B cell (primary cell): Measurements from ENCODE around the gene SWAP70. TPM values are rescaled to one million over a fixed set of nuclear protein-coding genes. Genes with fewer than 3 reads are reported as not detected.

Experiments used
- ATAC-seq: fragments of 200-7000 bp; cut with Tn5 transposase; one replicate; pipeline ENCODE4 v1.10.0; 2021; ENCODE audit warnings: low read depth, mild to moderate bottlenecking, moderate number of reproducible peaks, moderate library complexity
- CTCF ChIA-PET: fragments of 350-600 bp; sonication (Branson Sonifier 250); formaldehyde crosslinking; loops from one replicate; lab custom pipeline; 2021; ENCODE audit warnings: antibody characterized with exemption, inconsistent platforms; lab: Charles Lee
- POLR2A ChIA-PET: fragments of 350-600 bp; sonication (Branson Sonifier 250); formaldehyde crosslinking; loops from one replicate; lab custom pipeline; 2021; ENCODE audit warnings: antibody characterized with exemption; lab: Charles Lee
- DNase-seq: peaks from one replicate; pipeline ENCODE4 v3.0.0; 2013
- H2AFZ ChIP-seq: 2 replicates; pipeline ENCODE4 v1.6.1; 2012; ENCODE audit warnings: mild to moderate bottlenecking, low read depth, low read length; ENCODE audit not compliant: insufficient read depth, poor library complexity, severe bottlenecking
- H3K27ac ChIP-seq, 2 donors: 1 replicate in 1 of 2; 2 replicates in 1 of 2; pipeline ENCODE4 v1.5.1; 2012 to 2013; ENCODE audit warnings: low read length in 2 of 2, mild to moderate bottlenecking in 2 of 2, moderate library complexity in 1 of 2
- H3K27me3 ChIP-seq, 4 experiments: fragments of 200-600 bp in 1 of 4; sonication (generic) in 1 of 4; replicated peaks in 1 of 4; 1 replicate in 2 of 4; 2 replicates in 2 of 4; pipeline versions ENCODE4 v1.6.1 to v1.7.0; 2013 to 2016; ENCODE audit warnings: low read length in 3 of 4, mild to moderate bottlenecking in 2 of 4, mixed read lengths in 1 of 4, moderate library complexity in 1 of 4; ENCODE audit not compliant: insufficient read depth in 4 of 4, control insufficient read depth in 3 of 4; ENCODE audit errors: control extremely low read depth in 1 of 4
- H3K36me3 ChIP-seq, 2 experiments: replicated peaks in 1 of 2; 1 replicate in 1 of 2; 2 replicates in 1 of 2; pipeline versions ENCODE4 v1.6.1 to v1.7.1; 2013; ENCODE audit warnings: low read length in 1 of 2; ENCODE audit not compliant: insufficient read depth in 2 of 2, control insufficient read depth in 1 of 2; ENCODE audit errors: control extremely low read depth in 1 of 2, extremely low read depth in 1 of 2
- H3K4me1 ChIP-seq, 2 donors: fragments of 200-600 bp in 1 of 2; sonication (generic) in 1 of 2; 1 replicate in 1 of 2; 2 replicates in 1 of 2; pipeline versions ENCODE4 v1.5.1 to v1.6.1; 2013 to 2017; ENCODE audit warnings: low read length in 2 of 2; ENCODE audit not compliant: control insufficient read depth in 2 of 2, insufficient read depth in 2 of 2
- H3K4me2 ChIP-seq: replicated peaks from 2 replicates; pipeline ENCODE3; 2012; ENCODE audit warnings: mild to moderate bottlenecking, low read depth, low read length; ENCODE audit not compliant: poor library complexity, severe bottlenecking
- H3K4me3 ChIP-seq, 5 experiments: fragments of 200-600 bp in 1 of 5; sonication (generic) in 1 of 5; 1 replicate in 3 of 5; 2 replicates in 2 of 5; pipeline versions ENCODE4 v1.5.1 to v1.7.0; 2011 to 2016; ENCODE audit warnings: low read length in 4 of 5, mild to moderate bottlenecking in 4 of 5, low read depth in 2 of 5, control low read depth in 1 of 5, moderate library complexity in 1 of 5; ENCODE audit not compliant: insufficient read depth in 1 of 5; ENCODE audit errors: control extremely low read depth in 1 of 5, extremely low read depth in 1 of 5
- H3K79me2 ChIP-seq: fragments of 200-600 bp; sonication (generic); one replicate; pipeline ENCODE4 v1.6.0; 2016; ENCODE audit warnings: low read length; ENCODE audit not compliant: control insufficient read depth, insufficient read depth
- H3K9ac ChIP-seq: fragments of 200-600 bp; sonication (generic); 2 replicates; pipeline ENCODE4 v1.6.1; 2017; ENCODE audit warnings: mild to moderate bottlenecking, low read length, moderate library complexity
- H3K9me3 ChIP-seq, 3 donors: one replicate each; pipeline versions ENCODE4 v1.6.1 to v1.7.1; 2013; ENCODE audit warnings: low read length in 2 of 3; ENCODE audit not compliant: control insufficient read depth in 2 of 3, insufficient read depth in 1 of 3; ENCODE audit errors: control extremely low read depth in 1 of 3
- H4K20me1 ChIP-seq: 2 replicates; pipeline ENCODE4 v1.6.0; 2012; ENCODE audit warnings: mild to moderate bottlenecking, low read length; ENCODE audit not compliant: insufficient read depth, control insufficient read depth, poor library complexity, severe bottlenecking
- H3K27ac Mint-ChIP-seq: one replicate; pipeline ENCODE4 v1.8.0; 2021; ENCODE audit warnings: mixed read lengths
- H3K27me3 Mint-ChIP-seq: one replicate; pipeline ENCODE4 v1.8.0; 2021; ENCODE audit warnings: mixed read lengths
- H3K4me1 Mint-ChIP-seq: one replicate; pipeline ENCODE4 v1.8.0; 2021; ENCODE audit warnings: mixed read lengths
- H3K4me3 Mint-ChIP-seq: one replicate; pipeline ENCODE4 v1.8.0; 2021; ENCODE audit warnings: mixed read lengths
- H3K9me3 Mint-ChIP-seq: one replicate; pipeline ENCODE4 v1.8.0; 2022; ENCODE audit warnings: mixed read lengths; ENCODE audit not compliant: insufficient read depth
- CTCF ChIP-seq: fragments of 200-600 bp; IDR thresholded peaks from one replicate; pipeline ENCODE4 v1.8.0; 2022; ENCODE audit warnings: antibody characterized with exemption, mild to moderate bottlenecking
- EZH2 ChIP-seq: IDR thresholded peaks from 2 replicates; pipeline ENCODE4 v1.6.1; 2012; ENCODE audit warnings: borderline replicate concordance, low read depth, mild to moderate bottlenecking, moderate library complexity, low read length; ENCODE audit not compliant: insufficient read depth, poor library complexity, severe bottlenecking
- WGBS: methylation state at CpG from one replicate; pipeline ENCODE4 v1.1.5; 2013; ENCODE audit warnings: missing lambda C conversion rate; ENCODE audit not compliant: insufficient coverage; 5-methylcytosine and 5-hydroxymethylcytosine counted together
- intact Hi-C: fragments of 100-400 bp; cut with micrococcal nuclease; formaldehyde crosslinking; loops from one replicate; pipeline ENCODE4 v1.10.0; 2022
- polyA plus RNA-seq: library from polyadenylated mRNA; depleted of rRNA; stranded (reverse); fragments of >200 nt; gene quantifications from 2 replicates; pipeline ENCODE4 v1.2.3, GENCODE V29; 2012
- total RNA-seq, 2 donors: library from RNA; stranded (reverse); fragments of 120-200 nt in 1 of 2; gene quantifications; 1 replicate in 1 of 2; 2 replicates in 1 of 2; pipeline versions ENCODE4 v1.2.3 to v1.2.4, GENCODE V29; 2013 to 2022

Gene SWAP70
- total and polyA plus RNA-seq, 2 donors (not counting 1 experiment from before 2014, with no cell fraction given), result 69.8 to 200 TPM

DNA sequence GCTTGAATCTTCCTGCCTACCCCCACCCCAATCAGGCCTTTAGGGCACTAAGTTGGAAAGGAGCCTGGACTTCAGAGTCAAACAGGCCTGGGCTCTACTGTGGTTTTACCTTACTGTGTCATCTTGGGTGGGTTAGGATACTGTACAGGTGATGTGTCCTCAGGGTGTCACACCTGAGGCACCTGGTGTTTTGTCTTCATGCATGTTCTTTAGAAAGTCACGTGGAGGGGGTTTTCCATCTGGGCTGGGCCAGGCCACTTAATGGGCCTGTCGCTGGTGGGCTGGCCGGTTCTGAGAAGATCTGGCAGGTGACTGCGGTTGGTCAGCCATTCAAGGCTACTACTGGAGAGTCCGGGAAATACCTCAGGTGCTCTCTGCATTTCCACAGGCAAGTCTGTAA, 92.6 kb downstream of the SWAP70 start:
- Histone ChIP-seq H3K36me3 (peaks cover 4 to 10% of the 10 kb centered on the region in 2 experiments), H4K20me1 (no peaks in the 10 kb centered on the region), H3K9me3 (no peaks in the 10 kb centered on the region), H3K27ac (peak overlapping the region; percentile 88 to 89), H3K9ac (no peak overlapping the region), H3K4me3 (no peak overlapping the region), H3K79me2 (peaks cover 49% of the 10 kb centered on the region), H2AFZ (no peak overlapping the region), H3K4me1 (peaks cover 55 to 60% of the 10 kb centered on the region in 2 donors), H3K27me3 (no peaks in the 10 kb centered on the region), H3K4me2 (peak overlapping the region; percentile 94)
- Mint-ChIP-seq H3K4me1 (peaks cover 80% of the 10 kb centered on the region), H3K9me3 (no peaks in the 10 kb centered on the region), H3K27ac (peak overlapping the region; percentile 97), H3K27me3 (no peaks in the 10 kb centered on the region), H3K4me3 (peak overlapping the region; percentile 90)
- TF ChIP-seq CTCF (no peak), EZH2 (no peak)
- WGBS, result 77% methylated on average over 5 of the region's 5 CpGs
- DNase-seq (peak; percentile 77), ATAC-seq (no peak)
- ChIA-PET CTCF (interaction anchor here (1.2 to 3.9 kb wide), 4 partner anchors 8 to 217 kb away, joined by 5 to 33 read pairs (median 10); partner anchors contain the start of gene WEE1), POLR2A (no interaction called here)
- intact Hi-C loops, result loop anchor here (1.0 to 10.0 kb wide), 3 partner anchors 8 to 1098 kb away; partner anchors contain the start of gene ZBED5

DNA sequence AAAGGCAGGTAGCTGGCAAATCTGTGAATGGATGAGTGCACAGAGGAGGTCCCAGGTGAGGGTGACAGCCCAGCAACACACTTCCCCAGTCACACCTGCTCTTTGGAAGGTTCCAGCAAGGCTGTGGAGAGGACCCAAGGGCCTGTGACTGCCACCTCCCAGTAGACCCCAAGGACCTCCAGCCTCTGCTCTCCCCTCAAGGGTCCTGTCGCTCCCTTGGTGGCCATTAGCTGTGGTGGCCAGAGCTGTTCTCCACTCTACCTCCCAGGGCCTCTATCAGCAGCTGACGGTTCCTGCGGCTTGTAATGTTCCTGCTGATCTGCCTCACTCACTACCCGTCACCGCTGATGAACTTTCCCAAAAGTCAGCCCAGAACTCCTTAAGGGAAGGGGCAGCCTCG, 93.0 kb downstream of the SWAP70 start:
- H3K79me2 ChIP-seq, result peaks cover 49% of the 10 kb centered on the region
- no peaks in the 10 kb centered on the region for H3K27me3 ChIP-seq
- ATAC-seq, result no peak
- H3K4me1 ChIP-seq, result peaks cover 55 to 60% of the 10 kb centered on the region in 2 donors
- ChIA-PET CTCF (interaction anchor here (1.2 to 3.9 kb wide), 5 partner anchors 9 to 222 kb away, joined by 5 to 33 read pairs (median 14); partner anchors contain the start of gene WEE1), POLR2A (no interaction called here)
- no peaks in the 10 kb centered on the region for H4K20me1 ChIP-seq
- H3K27ac ChIP-seq, result peak overlapping the region; percentile 88 to 89
- H3K9ac ChIP-seq, result peak overlapping the region; percentile 89
- peak overlapping the region; percentile 97 for H3K27ac Mint-ChIP-seq
- H3K4me3 ChIP-seq, result no peak overlapping the region
- peaks cover 4 to 6% of the 10 kb centered on the region in 2 experiments for H3K36me3 ChIP-seq
- intact Hi-C loops, result loop anchor here (1.0 to 10.0 kb wide), 3 partner anchors 9 to 1098 kb away; partner anchors contain the start of gene ZBED5
- no peaks in the 10 kb centered on the region for H3K9me3 Mint-ChIP-seq
- 95% methylated on average over 4 of the region's 6 CpGs for WGBS
- peaks cover 81% of the 10 kb centered on the region for H3K4me1 Mint-ChIP-seq
- H3K4me3 Mint-ChIP-seq, result peak overlapping the region; percentile 90
- DNase-seq, result no peak
- TF ChIP-seq CTCF (no peak), EZH2 (no peak)
- H3K4me2 ChIP-seq, result peak overlapping the region; percentile 94
- H3K9me3 ChIP-seq, result no peaks in the 10 kb centered on the region
- H2AFZ ChIP-seq, result no peak overlapping the region
- no peaks in the 10 kb centered on the region for H3K27me3 Mint-ChIP-seq
